ENCODE results near the gene NUMA1. TPM values are rescaled to one million over a fixed set of nuclear protein-coding genes. Genes with fewer than 3 reads are reported as not detected.
A peak's percentile ranks its signal among the peaks of the same experiment; 100 is the strongest.

The NUMA1 gene
- total and polyA plus RNA-seq, 3 experiments from 2014 or later, result 73.5 to 110 (median 106) TPM

DNA sequence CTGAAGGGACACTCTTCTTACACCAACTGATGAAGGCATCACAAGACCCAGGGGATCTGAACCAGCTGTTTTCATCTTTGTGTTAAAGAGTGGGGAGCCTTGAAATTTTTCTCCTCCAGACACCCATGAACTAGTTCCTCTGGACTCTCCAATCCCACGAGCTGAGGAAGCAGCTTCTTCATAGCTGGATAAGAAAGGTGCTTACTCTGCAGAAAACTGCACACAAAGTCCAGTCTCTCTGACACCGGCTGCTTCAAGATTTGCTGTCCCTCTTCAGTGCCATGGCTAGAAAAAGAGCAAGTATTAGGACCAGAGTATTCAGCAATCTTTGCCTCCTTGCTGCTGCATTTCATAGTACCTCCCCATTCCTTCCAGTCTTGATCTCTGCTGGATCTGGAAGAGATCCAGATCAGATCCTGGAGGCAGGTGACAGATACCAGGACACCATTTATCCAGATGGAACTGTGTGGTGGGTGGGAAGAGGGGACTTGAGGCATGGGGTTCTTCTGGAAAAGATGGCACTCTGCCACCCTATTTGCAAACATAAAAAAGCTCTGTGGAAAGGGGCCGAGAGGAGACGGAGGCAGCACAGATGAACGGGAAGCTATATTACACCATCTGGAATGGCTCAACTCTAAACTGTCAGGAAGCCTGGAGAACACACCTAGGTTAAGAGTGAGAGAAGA, 56.1 kb downstream of the NUMA1 start:
- Histone ChIP-seq H3K36me3 (ENCODE audit: insufficient read depth, low read length) (peaks cover 58% of the 10 kb centered on the region), H3K9me3 (ENCODE audit: low read length) (no peaks in the 10 kb centered on the region), H3K4me1 (ENCODE audit: insufficient read depth, low read length) (no peaks in the 10 kb centered on the region), H3K27ac (ENCODE audit: low read depth, low read length) (no peak overlapping the region), H3K27me3 (ENCODE audit: insufficient read depth, low read length, poor library complexity, severe bottlenecking) (no peaks in the 10 kb centered on the region), H3K4me3 (ENCODE audit: low read length) (no peak overlapping the region)
- Mint-ChIP-seq H3K4me1 (peaks cover 22 to 45% (median 41%) of the 10 kb centered on the region in 3 donors), H3K9me3 (no peaks in the 10 kb centered on the region), H3K27me3 (no peaks in the 10 kb centered on the region), H3K27ac (peak overlapping the region in 4 of 8 donors; percentile 25 to 57 (median 42)), H3K4me3 (no peak overlapping the region), H3K36me3 (peaks cover 10 to 94% (median 13%) of the 10 kb centered on the region in 3 donors)
- no peak for DNase-seq
- CTCF ChIA-PET, result interaction anchor here (1.0 to 12.7 kb wide), 21 partner anchors 9 to 407 kb away, joined by 3 to 177 read pairs (median 8); no protein-coding TSS in a partner anchor
- POLR2A ChIA-PET, result interaction anchor here (0.6 kb wide), 1 partner anchor 410 kb away, joined by 5 read pairs; the partner anchor contains the start of gene CLPB

DNA sequence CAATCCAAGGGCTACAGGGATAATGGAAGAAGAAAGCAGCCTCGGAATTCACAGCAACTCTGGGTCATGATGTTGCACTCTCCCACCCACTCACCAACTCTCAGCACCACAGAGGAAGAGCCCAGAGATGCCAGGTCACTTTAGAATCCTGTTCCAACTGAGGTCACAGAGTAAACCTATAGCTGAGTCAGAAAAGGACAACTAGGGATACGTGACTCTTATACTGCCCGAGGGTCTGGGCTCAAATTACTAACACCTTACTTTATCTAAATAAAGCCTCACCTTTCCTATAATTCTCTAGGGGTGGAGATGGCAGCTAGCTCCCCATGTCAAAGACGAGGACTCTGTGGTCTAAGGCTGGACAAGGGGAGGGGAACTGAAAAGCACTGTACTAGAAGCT, 57.0 kb downstream of the NUMA1 start:
- peaks cover 67% of the 10 kb centered on the region for H3K36me3 ChIP-seq (ENCODE audit: insufficient read depth, low read length)
- Mint-ChIP-seq H3K4me1 (peaks cover 17 to 38% (median 35%) of the 10 kb centered on the region in 3 donors), H3K9me3 (no peaks in the 10 kb centered on the region), H3K4me3 (no peak overlapping the region), H3K27ac (peak overlapping the region in 3 of 8 donors; percentile 25 to 75 (median 62)), H3K36me3 (peaks cover 10 to 94% (median 16%) of the 10 kb centered on the region in 3 donors), H3K27me3 (no peaks in the 10 kb centered on the region)
- POLR2A ChIA-PET, result interaction anchor here (0.6 kb wide), 1 partner anchor 411 kb away, joined by 5 read pairs; the partner anchor contains the start of gene CLPB
- no peak overlapping the region for H3K4me3 ChIP-seq (ENCODE audit: low read length)
- no peaks in the 10 kb centered on the region for H3K27me3 ChIP-seq (ENCODE audit: insufficient read depth, low read length, poor library complexity, severe bottlenecking)
- no peak for DNase-seq
- CTCF ChIA-PET, result interaction anchor here (1.0 to 12.7 kb wide), 5 partner anchors 21 to 122 kb away, joined by 3 to 177 read pairs (median 14); no protein-coding TSS in a partner anchor
- no peaks in the 10 kb centered on the region for H3K9me3 ChIP-seq (ENCODE audit: low read length)
- no peak overlapping the region for H3K27ac ChIP-seq (ENCODE audit: low read depth, low read length)
- no peaks in the 10 kb centered on the region for H3K4me1 ChIP-seq (ENCODE audit: insufficient read depth, low read length)

DNA sequence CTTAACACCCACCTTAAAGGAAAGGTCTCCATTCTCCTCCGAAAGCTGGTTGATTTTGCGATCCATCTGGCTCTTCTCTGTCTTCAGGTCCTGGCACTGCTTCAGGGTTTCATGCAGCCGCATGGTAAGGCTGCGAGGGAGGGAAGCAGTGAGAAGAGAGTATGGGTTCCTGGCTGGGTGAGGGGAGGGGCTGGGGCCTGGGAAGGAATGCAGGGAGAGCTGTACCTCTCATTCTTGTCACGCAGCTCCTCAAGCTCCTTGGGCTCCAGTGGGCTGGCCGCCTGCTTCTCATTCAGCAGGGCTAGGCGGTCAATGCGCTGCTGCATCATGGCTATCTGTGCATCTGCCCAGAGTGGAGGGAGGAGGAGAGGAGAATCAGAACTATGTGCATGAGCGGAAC, 62.2 kb downstream of the NUMA1 start:
- Mint-ChIP-seq H3K36me3 (peaks cover 10 to 96% (median 31%) of the 10 kb centered on the region in 3 donors), H3K27ac (peak overlapping the region in 2 of 8 donors; percentile 17 to 20), H3K27me3 (no peaks in the 10 kb centered on the region), H3K4me3 (no peak overlapping the region), H3K9me3 (no peaks in the 10 kb centered on the region), H3K4me1 (no peaks in the 10 kb centered on the region)
- no peak overlapping the region for H3K4me3 ChIP-seq (ENCODE audit: low read length)
- no peak overlapping the region for H3K27ac ChIP-seq (ENCODE audit: low read depth, low read length)
- DNase-seq, result no peak
- H3K27me3 ChIP-seq (ENCODE audit: insufficient read depth, low read length, poor library complexity, severe bottlenecking), result no peaks in the 10 kb centered on the region
- H3K4me1 ChIP-seq (ENCODE audit: insufficient read depth, low read length), result no peaks in the 10 kb centered on the region
- ChIA-PET CTCF (interaction anchor here (2.0 kb wide), 1 partner anchor 73 kb away, joined by 6 read pairs; no protein-coding TSS in a partner anchor), POLR2A (no interaction called here)
- peaks cover 94% of the 10 kb centered on the region for H3K36me3 ChIP-seq (ENCODE audit: insufficient read depth, low read length)
- no peaks in the 10 kb centered on the region for H3K9me3 ChIP-seq (ENCODE audit: low read length)

DNA sequence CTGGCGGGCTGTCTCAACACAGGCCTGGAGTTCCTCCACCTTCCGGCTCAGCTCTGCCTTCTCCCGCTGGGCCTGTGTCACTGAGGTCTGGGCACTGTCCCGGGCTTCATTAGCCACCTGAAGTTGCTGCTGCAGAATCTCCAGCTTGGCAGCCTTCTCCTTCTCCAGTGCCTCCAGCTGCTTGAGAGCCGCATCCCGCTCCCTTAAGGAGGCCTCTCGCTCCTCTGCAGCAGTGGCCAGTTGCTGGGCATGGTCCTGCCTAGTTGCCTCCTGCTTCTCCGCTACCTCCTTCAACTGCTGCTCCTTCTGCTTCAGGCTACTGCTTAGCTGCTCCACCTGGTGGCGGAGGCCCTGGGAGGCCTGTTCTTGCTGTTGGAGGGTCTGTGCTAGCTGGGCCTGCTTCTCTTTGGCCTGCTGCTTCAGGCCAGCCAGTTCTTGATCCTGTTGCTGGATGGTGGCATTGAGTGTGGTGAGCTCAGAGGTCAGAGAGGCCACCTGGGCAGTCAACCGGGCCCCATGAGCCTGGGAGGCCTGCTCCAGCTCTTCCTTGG, 64.8 kb downstream of the NUMA1 start:
- Histone ChIP-seq H3K27ac (ENCODE audit: low read depth, low read length) (no peak overlapping the region), H3K4me1 (ENCODE audit: insufficient read depth, low read length) (no peaks in the 10 kb centered on the region), H3K4me3 (ENCODE audit: low read length) (no peak overlapping the region), H3K9me3 (ENCODE audit: low read length) (no peaks in the 10 kb centered on the region), H3K36me3 (ENCODE audit: insufficient read depth, low read length) (peaks cover 94% of the 10 kb centered on the region), H3K27me3 (ENCODE audit: insufficient read depth, low read length, poor library complexity, severe bottlenecking) (no peaks in the 10 kb centered on the region)
- CTCF ChIA-PET, result interaction anchor here (1.2 to 4.8 kb wide), 3 partner anchors 10 to 168 kb away, joined by 3 to 23 read pairs (median 4); no protein-coding TSS in a partner anchor
- Mint-ChIP-seq H3K27ac (peak overlapping the region in 1 of 8 donors; percentile 94), H3K27me3 (no peaks in the 10 kb centered on the region), H3K36me3 (peaks cover 6 to 99% (median 33%) of the 10 kb centered on the region in 3 donors), H3K4me1 (no peaks in the 10 kb centered on the region), H3K4me3 (no peak overlapping the region), H3K9me3 (no peaks in the 10 kb centered on the region)
- POLR2A ChIA-PET, result no interaction called here
- no peak for DNase-seq

DNA sequence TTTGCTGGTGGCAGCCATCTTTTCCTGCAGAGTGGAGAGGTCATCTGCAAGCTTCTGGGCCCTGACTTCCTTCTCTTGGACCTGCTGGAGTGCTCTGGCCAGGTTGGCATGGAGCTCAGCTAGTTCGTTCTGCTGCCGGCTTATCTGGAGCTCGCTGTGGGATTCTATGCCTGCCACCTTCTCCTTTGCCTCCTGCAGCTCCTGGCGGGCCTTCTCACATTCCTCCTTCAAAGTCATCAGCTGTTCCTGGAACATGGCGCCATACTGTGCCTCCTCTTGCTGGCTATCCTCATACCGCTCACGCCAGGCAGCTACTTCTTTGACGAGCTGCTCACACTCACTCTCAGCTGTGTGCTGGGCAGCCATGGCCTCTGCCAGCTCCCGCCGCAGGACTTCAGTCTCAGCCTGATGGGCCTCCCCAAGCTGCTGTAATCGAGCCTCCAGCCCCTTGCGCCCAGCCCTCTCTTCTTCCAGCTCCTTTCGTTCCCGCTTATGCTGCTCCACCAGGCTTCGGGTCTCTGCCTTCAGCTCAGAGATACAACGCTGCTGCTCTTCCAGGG, 65.5 kb downstream of the NUMA1 start:
- Histone ChIP-seq H3K27me3 (ENCODE audit: insufficient read depth, low read length, poor library complexity, severe bottlenecking) (no peaks in the 10 kb centered on the region), H3K36me3 (ENCODE audit: insufficient read depth, low read length) (peaks cover 95% of the 10 kb centered on the region), H3K27ac (ENCODE audit: low read depth, low read length) (no peak overlapping the region), H3K9me3 (ENCODE audit: low read length) (no peaks in the 10 kb centered on the region), H3K4me1 (ENCODE audit: insufficient read depth, low read length) (no peaks in the 10 kb centered on the region), H3K4me3 (ENCODE audit: low read length) (no peak overlapping the region)
- no peaks in the 10 kb centered on the region for H3K4me1 Mint-ChIP-seq
- peak overlapping the region in 2 of 8 donors; percentile 78 to 94 for H3K27ac Mint-ChIP-seq
- no peaks in the 10 kb centered on the region for H3K27me3 Mint-ChIP-seq
- ChIA-PET CTCF (interaction anchor here (1.0 to 4.8 kb wide), 5 partner anchors 11 to 168 kb away, joined by 3 to 23 read pairs (median 4); no protein-coding TSS in a partner anchor), POLR2A (no interaction called here)
- H3K9me3 Mint-ChIP-seq, result no peaks in the 10 kb centered on the region
- H3K4me3 Mint-ChIP-seq, result no peak overlapping the region
- H3K36me3 Mint-ChIP-seq, result peaks cover under 1 to 100% (median 29%) of the 10 kb centered on the region in 3 donors
- no peak for DNase-seq

DNA sequence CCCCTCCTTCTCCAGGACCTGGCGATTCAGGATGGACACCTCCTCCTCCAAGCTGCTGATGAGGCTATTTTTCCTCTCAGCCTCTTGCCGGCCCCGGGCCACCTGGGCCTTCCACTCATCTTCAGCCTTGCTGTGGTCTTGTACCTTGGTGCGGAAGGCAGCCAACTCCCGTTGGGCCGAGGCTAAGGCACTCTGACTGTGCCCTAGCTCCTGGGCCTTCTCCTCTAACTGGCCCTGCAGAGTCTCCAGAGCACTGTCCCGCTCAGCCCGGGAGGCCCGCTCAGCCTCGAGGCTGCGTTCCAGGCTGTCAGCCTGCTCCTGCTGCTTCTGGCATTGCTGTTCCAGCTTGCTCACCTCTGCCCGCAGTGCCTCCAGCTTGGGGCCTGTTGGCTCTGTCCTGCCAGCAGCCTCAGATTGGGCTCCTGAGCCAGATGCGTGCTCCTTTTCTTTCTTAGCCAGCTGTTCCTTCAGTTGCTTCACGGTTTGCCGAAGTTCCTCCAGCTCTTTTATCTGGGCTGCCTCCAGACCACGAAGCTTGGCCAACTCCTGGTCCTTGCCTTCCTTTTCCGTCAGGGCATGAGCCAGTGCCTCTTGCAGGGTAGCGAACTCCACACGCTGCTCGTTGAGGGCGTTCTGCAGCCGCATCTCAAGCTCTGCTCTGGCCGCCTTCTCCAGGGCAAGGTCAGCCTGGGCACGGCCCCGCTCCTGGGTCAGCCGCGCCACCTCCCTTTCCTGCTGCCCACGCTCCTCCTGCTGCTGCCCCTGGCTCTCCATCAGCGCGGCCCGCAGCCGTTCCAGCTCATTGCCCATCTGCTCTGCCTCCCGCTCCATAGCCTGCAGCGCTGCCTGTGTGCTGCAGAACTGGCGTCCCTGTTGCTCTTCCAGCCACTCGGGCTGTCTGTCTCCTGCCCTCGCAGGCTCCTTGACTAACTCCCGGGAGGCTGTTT, 66.3 kb downstream of the NUMA1 start:
- H3K27ac ChIP-seq (ENCODE audit: low read depth, low read length), result no peak overlapping the region
- H3K4me3 ChIP-seq (ENCODE audit: low read length), result no peak overlapping the region
- Mint-ChIP-seq H3K9me3 (no peaks in the 10 kb centered on the region), H3K4me1 (no peaks in the 10 kb centered on the region), H3K27me3 (peaks cover 0 to 1% of the 10 kb centered on the region in 2 donors), H3K36me3 (peaks cover 0 to 100% (median 28%) of the 10 kb centered on the region in 3 donors), H3K27ac (peak overlapping the region in 4 of 8 donors; percentile 17 to 90 (median 44)), H3K4me3 (peak overlapping the region in 1 of 7 donors; percentile 75)
- POLR2A ChIA-PET, result no interaction called here
- H3K27me3 ChIP-seq (ENCODE audit: insufficient read depth, low read length, poor library complexity, severe bottlenecking), result no peaks in the 10 kb centered on the region
- no peak for DNase-seq
- no peaks in the 10 kb centered on the region for H3K4me1 ChIP-seq (ENCODE audit: insufficient read depth, low read length)
- H3K9me3 ChIP-seq (ENCODE audit: low read length), result no peaks in the 10 kb centered on the region
- H3K36me3 ChIP-seq (ENCODE audit: insufficient read depth, low read length), result peaks cover 94% of the 10 kb centered on the region
- CTCF ChIA-PET, result interaction anchor here (1.0 to 4.8 kb wide), 4 partner anchors 11 to 169 kb away, joined by 3 to 23 read pairs (median 4); no protein-coding TSS in a partner anchor

All from CD8-positive, alpha-beta memory T cell (primary cell).